A549 (cell line): ENCODE results near the gene MCM5. TPM values are rescaled to one million over a fixed set of nuclear protein-coding genes. Genes with fewer than 3 reads are reported as not detected.

Experiments
- ATAC-seq, 2 experiments: fragments of 200-7000 bp in 1 of 2; fragments of >200 bp in 1 of 2; cut with Nextera tagmentation in 1 of 2; cut with Tn5 transposase in 1 of 2; 3 replicates each; pipeline versions ENCODE4 v1.8.0 to v1.9.1; 2018 to 2020; ENCODE audit warnings: mild to moderate bottlenecking in 1 of 2, moderate library complexity in 1 of 2
- CTCF ChIA-PET: fragments of 300-600 bp; sonication (Branson Sonifier 250); formaldehyde crosslinking; extraction: SDS; loops from one replicate; lab custom pipeline; 2021; ENCODE audit warnings: antibody characterized with exemption, inconsistent platforms; lab: Yijun Ruan, JAX
- POLR2A ChIA-PET: fragments of 350-600 bp; formaldehyde crosslinking; extraction: SDS; loops from one replicate; lab custom pipeline; 2021; ENCODE audit warnings: antibody characterized with exemption, inconsistent platforms; lab: Yijun Ruan, JAX
- DNase-seq, 2 experiments: peaks; one replicate each; pipeline versions ENCODE4 v3.0.0 to v3.0.0-alpha.2; 2011 to 2016; ENCODE audit warnings: low read depth in 1 of 2, low spot score in 1 of 2
- FAIRE-seq: peaks from 2 replicates; lab custom pipeline; 2011; peaks lifted over from hg19 to GRCh38; lab: Jason Lieb, UNC
- H3K27ac ChIP-seq, 2 experiments: fragments of >200 bp; sonication (Bioruptor Twin); formaldehyde crosslinking; 3 replicates each; pipeline ENCODE4 v1.5.1; 2016 to 2017
- H3K4me1 ChIP-seq: fragments of >200 bp; sonication (Bioruptor Twin); formaldehyde crosslinking; 3 replicates; pipeline ENCODE4 v1.6.1; 2016
- H3K4me2 ChIP-seq: fragments of >200 bp; sonication (Bioruptor Twin); formaldehyde crosslinking; 3 replicates; pipeline ENCODE4 v1.6.1; 2016
- H3K4me3 ChIP-seq: fragments of >200 bp; sonication (Bioruptor Twin); formaldehyde crosslinking; 3 replicates; pipeline ENCODE4 v1.5.1; 2016
- H3K9me3 ChIP-seq: fragments of >200 bp; sonication (Bioruptor Twin); formaldehyde crosslinking; 3 replicates; pipeline ENCODE4 v1.6.1; 2016
- CBX8 ChIP-seq: fragments of 200-600 bp; sonication (generic); IDR thresholded peaks from 2 replicates; pipeline ENCODE4 v1.6.1; 2016
- FOSB ChIP-seq: fragments of 250-450 bp; sonication (Bioruptor Pico); IDR thresholded peaks from 2 replicates; pipeline ENCODE4 v1.5.0; 2020; ENCODE audit warnings: mild to moderate bottlenecking, moderate library complexity
- FOSL2 ChIP-seq, 2 experiments: fragments of 450-650 bp in 1 of 2; fragments of >200 bp in 1 of 2; sonication (Bioruptor Twin) in 1 of 2; formaldehyde crosslinking; IDR thresholded peaks; 2 replicates each; pipeline versions ENCODE4 v1.5.0 to v1.6.1; 2016 to 2020; ENCODE audit warnings: mild to moderate bottlenecking in 1 of 2, moderate library complexity in 1 of 2
- FOXS1 ChIP-seq: fragments of 250-450 bp; sonication (Bioruptor Pico); IDR thresholded peaks from 2 replicates; pipeline ENCODE4 v1.5.0; 2020; ENCODE audit warnings: mild to moderate bottlenecking, moderate library complexity
- HDAC2 ChIP-seq: fragments of 200-600 bp; sonication (generic); IDR thresholded peaks from 2 replicates; pipeline ENCODE4 v1.6.1; 2016
- HOXB13 ChIP-seq: fragments of 250-450 bp; sonication (Bioruptor Pico); IDR thresholded peaks from 2 replicates; pipeline ENCODE4 v1.5.0; 2020; ENCODE audit warnings: low read depth, mild to moderate bottlenecking, moderate library complexity
- HOXB5 ChIP-seq: fragments of 250-450 bp; sonication (Bioruptor Pico); IDR thresholded peaks from 2 replicates; pipeline ENCODE4 v1.5.0; 2020; ENCODE audit warnings: mild to moderate bottlenecking, moderate library complexity
- KDM1A ChIP-seq: fragments of 200-600 bp; sonication (generic); IDR thresholded peaks from 2 replicates; pipeline ENCODE4 v1.6.1; 2016; ENCODE audit warnings: low read depth, mild to moderate bottlenecking
- MAZ ChIP-seq: fragments of 150-350 bp; IDR thresholded peaks from 2 replicates; pipeline ENCODE4 v1.6.1; 2014; ENCODE audit warnings: antibody characterized with exemption, low read depth, low read length, borderline replicate concordance
- MYC ChIP-seq: IDR thresholded peaks from 2 replicates; pipeline ENCODE4 v1.6.1; 2012; ENCODE audit warnings: mild to moderate bottlenecking, inconsistent platforms, low read length, improper control_type of control experiment, borderline replicate concordance
- POLR2AphosphoS2 ChIP-seq: conservative IDR thresholded peaks from 2 replicates; pipeline ENCODE4 v1.6.1; 2012; ENCODE audit warnings: low read length, improper control_type of control experiment, inconsistent platforms
- RCOR1 ChIP-seq: fragments of 150-350 bp; IDR thresholded peaks from 2 replicates; pipeline ENCODE4 v1.6.1; 2014; ENCODE audit warnings: antibody characterized with exemption, low read length, low read depth
- RFX5 ChIP-seq: fragments of 450-650 bp; IDR thresholded peaks from 2 replicates; pipeline ENCODE4 v1.7.1; 2014; ENCODE audit warnings: antibody characterized with exemption, mild to moderate bottlenecking, moderate library complexity
- SREBF2 ChIP-seq: fragments of 450-650 bp; IDR thresholded peaks from 2 replicates; pipeline ENCODE4 v1.6.1; 2014; ENCODE audit warnings: mild to moderate bottlenecking, moderate library complexity
- TFCP2L1 ChIP-seq: fragments of 250-450 bp; sonication (Bioruptor Pico); IDR thresholded peaks from 2 replicates; pipeline ENCODE4 v1.5.0; 2021; ENCODE audit warnings: mild to moderate bottlenecking
- TP53 ChIP-seq: fragments of 250-450 bp; sonication (Bioruptor Pico); IDR thresholded peaks from 2 replicates; pipeline ENCODE4 v1.5.0; 2021; ENCODE audit warnings: mild to moderate bottlenecking, moderate library complexity
- WGBS: methylation state at CpG from one replicate; pipeline ENCODE4 v1.1.6; 2017; ENCODE audit errors: missing lambda C conversion rate; 5-methylcytosine and 5-hydroxymethylcytosine counted together
- polyA plus RNA-seq, 4 experiments: library from polyadenylated mRNA; depleted of rRNA in 3 of 4; stranded (reverse); fragments of >200 nt; fragmentation: RNase III in 1 of 4; extraction: RNeasy Plus Mini Kit Qiagen cat#74134 plus additional on column Dnase treatment in 1 of 4; gene quantifications; 2 replicates in 3 of 4; 3 replicates in 1 of 4; pipeline ENCODE4 v1.2.3, GENCODE V29; 2011 to 2017
- TF ChIP-seq, protein P1 (sequence below): fragments of 250-450 bp; sonication (Bioruptor Pico); IDR thresholded peaks from 2 replicates; pipeline ENCODE4 v1.5.0; 2020; ENCODE audit warnings: low read depth, mild to moderate bottlenecking, moderate library complexity
- TF ChIP-seq, protein P2 (sequence below): fragments of >200 bp; sonication (Bioruptor Twin); formaldehyde crosslinking; IDR thresholded peaks from 3 replicates; pipeline ENCODE4 v1.6.1; 2016
- TF ChIP-seq, protein P3 (sequence below): fragments of 200-600 bp; sonication (generic); IDR thresholded peaks from 2 replicates; pipeline ENCODE4 v1.6.1; 2016; ENCODE audit warnings: antibody characterized with exemption, mild to moderate bottlenecking, moderate library complexity

Gene MCM5
- polyA plus RNA-seq, 2 of the 4 experiments (the other 2 are of a cell fraction) = 50.2 to 94.4 TPM

DNA sequence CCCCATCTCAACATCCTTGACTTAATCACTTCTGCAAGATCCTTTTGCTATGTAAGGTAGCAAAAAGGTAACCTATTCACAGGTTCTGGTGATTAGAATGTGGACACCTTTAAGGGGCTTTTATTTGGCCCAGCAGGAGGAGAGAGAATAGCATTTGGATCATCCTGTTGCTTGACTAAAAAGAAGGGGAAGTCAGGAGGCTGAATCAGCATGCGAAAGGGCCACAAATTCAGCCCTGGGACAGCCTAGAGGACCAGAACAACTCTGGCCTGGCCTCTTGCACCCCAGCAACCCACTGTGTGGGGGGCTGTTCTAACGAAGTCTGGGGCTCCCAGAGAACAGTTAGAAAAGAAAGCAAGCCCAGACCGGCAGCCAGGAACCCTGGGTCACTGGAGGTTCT is 22.2 kb upstream of the MCM5 start:
- TF ChIP-seq TP53 (CRISPR knock-in tag) (no peak), POLR2AphosphoS2 (no peak), MYC (no peak), HOXB13 (CRISPR knock-in tag) (no peak), FOSB (CRISPR knock-in tag) (no peak), CBX8 (no peak), TFCP2L1 (CRISPR knock-in tag) (no peak), FOXS1 (no peak), FOSL2 (IDR thresholded peaks at IDR 0.05) (no peak), FOSL2 (CRISPR knock-in tag; IDR thresholded peaks at IDR 0.05) (no peak), RFX5 (no peak), SREBF2 (no peak), MAZ (no peak), RCOR1 (no peak), HDAC2 (no peak), HOXB5 (no peak)
- TF ChIP-seq, protein P1, sequence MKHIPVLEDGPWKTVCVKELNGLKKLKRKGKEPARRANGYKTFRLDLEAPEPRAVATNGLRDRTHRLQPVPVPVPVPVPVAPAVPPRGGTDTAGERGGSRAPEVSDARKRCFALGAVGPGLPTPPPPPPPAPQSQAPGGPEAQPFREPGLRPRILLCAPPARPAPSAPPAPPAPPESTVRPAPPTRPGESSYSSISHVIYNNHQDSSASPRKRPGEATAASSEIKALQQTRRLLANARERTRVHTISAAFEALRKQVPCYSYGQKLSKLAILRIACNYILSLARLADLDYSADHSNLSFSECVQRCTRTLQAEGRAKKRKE (CRISPR knock-in tag) = no peak
- TF ChIP-seq, protein P2, sequence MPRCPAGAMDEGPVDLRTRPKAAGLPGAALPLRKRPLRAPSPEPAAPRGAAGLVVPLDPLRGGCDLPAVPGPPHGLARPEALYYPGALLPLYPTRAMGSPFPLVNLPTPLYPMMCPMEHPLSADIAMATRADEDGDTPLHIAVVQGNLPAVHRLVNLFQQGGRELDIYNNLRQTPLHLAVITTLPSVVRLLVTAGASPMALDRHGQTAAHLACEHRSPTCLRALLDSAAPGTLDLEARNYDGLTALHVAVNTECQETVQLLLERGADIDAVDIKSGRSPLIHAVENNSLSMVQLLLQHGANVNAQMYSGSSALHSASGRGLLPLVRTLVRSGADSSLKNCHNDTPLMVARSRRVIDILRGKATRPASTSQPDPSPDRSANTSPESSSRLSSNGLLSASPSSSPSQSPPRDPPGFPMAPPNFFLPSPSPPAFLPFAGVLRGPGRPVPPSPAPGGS = no peak
- TF ChIP-seq, protein P3, sequence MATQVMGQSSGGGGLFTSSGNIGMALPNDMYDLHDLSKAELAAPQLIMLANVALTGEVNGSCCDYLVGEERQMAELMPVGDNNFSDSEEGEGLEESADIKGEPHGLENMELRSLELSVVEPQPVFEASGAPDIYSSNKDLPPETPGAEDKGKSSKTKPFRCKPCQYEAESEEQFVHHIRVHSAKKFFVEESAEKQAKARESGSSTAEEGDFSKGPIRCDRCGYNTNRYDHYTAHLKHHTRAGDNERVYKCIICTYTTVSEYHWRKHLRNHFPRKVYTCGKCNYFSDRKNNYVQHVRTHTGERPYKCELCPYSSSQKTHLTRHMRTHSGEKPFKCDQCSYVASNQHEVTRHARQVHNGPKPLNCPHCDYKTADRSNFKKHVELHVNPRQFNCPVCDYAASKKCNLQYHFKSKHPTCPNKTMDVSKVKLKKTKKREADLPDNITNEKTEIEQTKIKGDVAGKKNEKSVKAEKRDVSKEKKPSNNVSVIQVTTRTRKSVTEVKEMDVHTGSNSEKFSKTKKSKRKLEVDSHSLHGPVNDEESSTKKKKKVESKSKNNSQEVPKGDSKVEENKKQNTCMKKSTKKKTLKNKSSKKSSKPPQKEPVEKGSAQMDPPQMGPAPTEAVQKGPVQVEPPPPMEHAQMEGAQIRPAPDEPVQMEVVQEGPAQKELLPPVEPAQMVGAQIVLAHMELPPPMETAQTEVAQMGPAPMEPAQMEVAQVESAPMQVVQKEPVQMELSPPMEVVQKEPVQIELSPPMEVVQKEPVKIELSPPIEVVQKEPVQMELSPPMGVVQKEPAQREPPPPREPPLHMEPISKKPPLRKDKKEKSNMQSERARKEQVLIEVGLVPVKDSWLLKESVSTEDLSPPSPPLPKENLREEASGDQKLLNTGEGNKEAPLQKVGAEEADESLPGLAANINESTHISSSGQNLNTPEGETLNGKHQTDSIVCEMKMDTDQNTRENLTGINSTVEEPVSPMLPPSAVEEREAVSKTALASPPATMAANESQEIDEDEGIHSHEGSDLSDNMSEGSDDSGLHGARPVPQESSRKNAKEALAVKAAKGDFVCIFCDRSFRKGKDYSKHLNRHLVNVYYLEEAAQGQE = no peak
- FAIRE-seq (no peak), DNase-seq (no peak), ATAC-seq (no peak)
- Histone ChIP-seq H3K4me3 (no peak overlapping the region), H3K9me3 (no peaks in the 10 kb centered on the region), H3K4me1 (peaks cover 68% of the 10 kb centered on the region), H3K27ac (peak overlapping the region; percentile 95 to 99), H3K4me2 (peak overlapping the region; percentile 77; the same call in 1 of the 3 replicates)
- 65% methylated on average over 3 of the region's 3 CpGs for WGBS
- ChIA-PET CTCF (interaction anchor here (0.6 to 1.4 kb wide), 2 partner anchors 12 to 25 kb away, joined by 3 to 7 read pairs; no protein-coding TSS in a partner anchor), POLR2A (no interaction called here)

DNA sequence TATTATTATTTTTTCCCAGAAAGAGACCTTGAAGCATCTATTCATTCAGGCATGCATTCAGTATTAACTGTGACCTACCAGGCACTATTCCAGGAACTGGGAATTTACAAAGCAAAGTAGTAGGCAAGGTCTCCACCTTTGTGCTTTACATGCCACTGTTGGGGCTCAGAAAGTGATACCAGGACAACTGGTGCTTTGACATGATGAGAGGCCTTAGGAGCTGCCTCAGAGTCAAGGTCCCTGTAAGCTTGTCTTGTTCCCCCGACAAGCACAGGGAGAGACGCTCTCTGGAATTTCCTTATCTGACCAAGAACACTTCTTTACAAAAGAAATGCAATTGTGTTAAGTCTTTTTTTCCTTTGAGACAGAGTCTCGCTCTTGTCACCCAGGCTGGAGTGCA is 21.3 kb upstream of the MCM5 start:
- POLR2A ChIA-PET = no interaction called here
- no peak for TF ChIP-seq KDM1A
- TF ChIP-seq HOXB13 (CRISPR knock-in tag) = no peak
- Histone ChIP-seq H3K4me2 (peak overlapping the region; percentile 92), H3K9me3 (no peaks in the 10 kb centered on the region), H3K4me1 (peaks cover 62% of the 10 kb centered on the region), H3K27ac (peak overlapping the region; percentile 95 to 99), H3K4me3 (no peak overlapping the region)
- FAIRE-seq (no peak), DNase-seq (no peak), ATAC-seq (no peak)
- 82% methylated on average over 3 of the region's 3 CpGs for WGBS
- CTCF ChIA-PET = no interaction called here
